ENCODE measurements around the gene BIN1. TPM values are rescaled to one million over a fixed set of nuclear protein-coding genes. Genes with fewer than 3 reads are reported as not detected.

The BIN1 gene
- total and polyA plus RNA-seq, 8 donors: 32.0 to 98.7 (median 76.7) TPM

GRCh38 chr2:127084611-127085316, 22.2 kb downstream of the BIN1 start:
- peaks cover 37 to 80% of the 10 kb centered on the region in 2 donors for H3K4me1 ChIP-seq
- H3K9me3 ChIP-seq: no peaks in the 10 kb centered on the region
- H3K4me3 ChIP-seq: no peak overlapping the region
- H3K27ac ChIP-seq: peak overlapping the region; percentile 43 to 78
- peak; percentile 28 for ATAC-seq
- no peak for DNase-seq
- TF ChIP-seq CTCF (IDR thresholded peaks at IDR 0.05): no peak
- intact Hi-C loops (cut with DNase I): no loop called here
- H3K27me3 ChIP-seq: no peaks in the 10 kb centered on the region
- no peaks in the 10 kb centered on the region for H3K36me3 ChIP-seq

- intact Hi-C loops (cut with DNase I): no loop called here
- H3K36me3 ChIP-seq: no peaks in the 10 kb centered on the region
- DNase-seq (peak in 3 of 4 donors; percentile 82 to 92 (median 88)), ATAC-seq (peak; percentile 65)
- H3K27ac ChIP-seq: peak overlapping the region; percentile 43 to 78
- no peak overlapping the region for H3K4me3 ChIP-seq
- H3K27me3 ChIP-seq: no peaks in the 10 kb centered on the region
- no peak for TF ChIP-seq CTCF (IDR thresholded peaks at IDR 0.05)
- H3K9me3 ChIP-seq: no peaks in the 10 kb centered on the region
- H3K4me1 ChIP-seq: peaks cover 37 to 88% of the 10 kb centered on the region in 2 donors
These were observed 23.0 kb downstream of the BIN1 start for GRCh38 chr2:127083819-127084503.

DNA sequence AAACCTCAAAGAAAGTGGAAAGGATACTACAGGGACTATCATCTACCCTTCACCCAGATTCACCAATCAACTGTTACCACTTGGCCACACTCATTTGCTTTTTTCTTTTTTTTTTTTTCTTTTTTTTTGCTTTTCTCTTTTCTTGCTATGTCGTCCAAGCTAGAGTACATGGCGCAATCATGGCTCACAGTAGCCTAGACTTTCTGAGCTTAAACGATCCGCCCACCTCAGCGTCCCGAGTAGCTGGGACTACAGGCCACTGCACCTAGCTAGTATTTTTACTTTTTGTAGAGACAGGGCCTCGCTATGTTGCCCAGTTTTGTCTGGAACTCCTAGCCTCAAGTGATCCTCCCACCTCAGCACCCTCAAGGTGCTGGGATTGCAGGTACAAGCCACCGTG, 24.0 kb downstream of the BIN1 start:
- H3K9me3 ChIP-seq: no peaks in the 10 kb centered on the region
- no peaks in the 10 kb centered on the region for H3K36me3 ChIP-seq
- H3K4me3 ChIP-seq: no peak overlapping the region
- no peak for DNase-seq
- no peaks in the 10 kb centered on the region for H3K27me3 ChIP-seq
- H3K4me1 ChIP-seq: peaks cover 37 to 89% of the 10 kb centered on the region in 2 donors
- intact Hi-C loops (cut with DNase I): no loop called here
- no peak for TF ChIP-seq CTCF (IDR thresholded peaks at IDR 0.05)
- H3K27ac ChIP-seq: no peak overlapping the region
- no peak for ATAC-seq

GRCh38 chr2:127081826-127082633, 24.9 kb downstream of the BIN1 start:
- no peaks in the 10 kb centered on the region for H3K36me3 ChIP-seq
- TF ChIP-seq CTCF (IDR thresholded peaks at IDR 0.05): no peak
- ATAC-seq (no peak), DNase-seq (no peak)
- H3K27me3 ChIP-seq: no peaks in the 10 kb centered on the region
- H3K27ac ChIP-seq: peak overlapping the region in 1 of 2 donors; percentile 19
- intact Hi-C loops (cut with DNase I): no loop called here
- H3K4me1 ChIP-seq: peaks cover 33 to 83% of the 10 kb centered on the region in 2 donors
- H3K9me3 ChIP-seq: no peaks in the 10 kb centered on the region
- peak overlapping the region in 1 of 2 donors; percentile 19 for H3K4me3 ChIP-seq
